ENCODE data around the gene DUSP12.
A peak's percentile ranks its signal among the peaks of the same experiment; 100 is the strongest.

DUSP12 gene

DNA sequence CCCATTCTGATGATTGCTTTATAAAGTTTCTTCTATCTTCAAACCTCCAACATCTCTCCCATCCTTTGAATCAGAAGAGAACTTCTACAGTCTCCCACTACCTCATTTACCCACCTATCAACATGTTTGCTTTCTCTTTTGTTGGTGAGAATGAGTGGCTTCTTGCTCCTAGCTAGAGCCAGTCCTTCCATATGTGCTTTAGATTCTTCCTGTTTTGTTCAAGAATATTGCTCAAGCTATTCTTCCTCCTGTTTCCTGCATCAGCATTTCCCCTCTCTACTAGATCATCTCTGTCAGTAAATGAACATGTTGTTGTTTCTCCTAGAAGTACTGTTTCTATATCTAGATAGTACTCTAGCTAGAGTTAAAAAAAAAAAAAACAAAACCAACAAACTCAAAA lies 22.8 kb downstream of the DUSP12 start:
- Mint-ChIP-seq H3K27me3 (no peaks in the 10 kb centered on the region), H3K36me3 (no peaks in the 10 kb centered on the region), H3K4me1 (peaks cover 19% of the 10 kb centered on the region), H3K9me3 (no peaks in the 10 kb centered on the region), H3K27ac (no peak overlapping the region), H3K4me3 (no peak overlapping the region)
- ATAC-seq, result no peak

DNA sequence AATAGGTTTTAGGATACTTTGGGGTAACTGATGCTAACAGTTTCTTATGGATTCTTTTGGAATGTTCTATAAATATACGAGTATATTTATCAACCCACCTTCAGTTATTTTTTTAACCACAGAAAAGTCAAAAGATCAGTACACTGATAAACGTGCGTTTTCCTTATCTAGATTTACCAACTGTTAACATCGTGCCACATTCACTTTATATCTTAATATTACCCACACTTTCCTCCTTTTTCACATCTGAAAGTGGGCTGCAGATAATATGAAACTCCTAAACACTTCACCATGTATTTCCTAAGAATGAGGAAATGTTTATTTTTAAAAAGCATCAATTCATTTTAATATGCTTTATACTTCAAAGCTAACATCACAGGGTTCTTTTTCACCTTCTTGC lies 24.2 kb downstream of the DUSP12 start:
- Mint-ChIP-seq H3K9me3 (no peaks in the 10 kb centered on the region), H3K4me1 (peaks cover 14% of the 10 kb centered on the region), H3K4me3 (no peak overlapping the region), H3K36me3 (no peaks in the 10 kb centered on the region), H3K27me3 (no peaks in the 10 kb centered on the region), H3K27ac (no peak overlapping the region)
- ATAC-seq, result no peak

GRCh38 chr1:161777261-161777660 lies 27.7 kb downstream of the DUSP12 start:
- peaks cover 16% of the 10 kb centered on the region for H3K4me1 Mint-ChIP-seq
- H3K27me3 Mint-ChIP-seq, result no peaks in the 10 kb centered on the region
- H3K27ac Mint-ChIP-seq, result no peak overlapping the region
- no peaks in the 10 kb centered on the region for H3K9me3 Mint-ChIP-seq
- no peak overlapping the region for H3K4me3 Mint-ChIP-seq
- peaks cover 18% of the 10 kb centered on the region for H3K36me3 Mint-ChIP-seq
- no peak for ATAC-seq

- H3K27ac Mint-ChIP-seq, result no peak overlapping the region
- peaks cover 16% of the 10 kb centered on the region for H3K4me1 Mint-ChIP-seq
- no peak overlapping the region for H3K4me3 Mint-ChIP-seq
- peaks cover 27% of the 10 kb centered on the region for H3K36me3 Mint-ChIP-seq
- H3K9me3 Mint-ChIP-seq, result no peaks in the 10 kb centered on the region
- no peak for ATAC-seq
- H3K27me3 Mint-ChIP-seq, result no peaks in the 10 kb centered on the region
Observed at GRCh38 chr1:161778522-161778921, 28.9 kb downstream of the DUSP12 start.

DNA sequence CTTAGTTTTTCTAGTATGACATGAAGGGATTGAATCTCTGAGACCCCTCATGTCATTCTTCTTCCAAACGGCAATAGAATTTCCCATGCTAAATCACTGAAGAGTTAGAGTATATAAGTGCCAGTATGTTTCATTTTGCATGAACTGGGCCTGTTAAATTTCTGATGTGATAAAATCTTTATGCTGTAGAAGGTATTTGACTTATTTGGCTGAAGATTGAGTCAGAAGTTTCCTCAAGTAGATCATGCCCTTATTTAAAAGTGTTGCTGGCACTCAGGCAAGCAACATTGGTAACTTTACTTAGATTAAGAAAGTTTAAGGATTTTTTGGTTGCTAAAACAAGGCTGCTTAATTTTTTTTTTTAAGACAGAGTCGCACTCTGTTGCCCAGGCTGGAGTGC lies 29.8 kb downstream of the DUSP12 start:
- Mint-ChIP-seq H3K9me3 (no peaks in the 10 kb centered on the region), H3K4me3 (no peak overlapping the region), H3K36me3 (peaks cover 35% of the 10 kb centered on the region), H3K27me3 (no peaks in the 10 kb centered on the region), H3K27ac (no peak overlapping the region), H3K4me1 (peaks cover 22% of the 10 kb centered on the region)
- ATAC-seq, result no peak

GRCh38 chr1:161781995-161782394 lies 32.4 kb downstream of the DUSP12 start:
- H3K36me3 Mint-ChIP-seq, result peaks cover 53% of the 10 kb centered on the region
- ATAC-seq, result no peak
- H3K27ac Mint-ChIP-seq, result no peak overlapping the region
- H3K4me1 Mint-ChIP-seq, result peaks cover 28% of the 10 kb centered on the region
- no peaks in the 10 kb centered on the region for H3K9me3 Mint-ChIP-seq
- H3K27me3 Mint-ChIP-seq, result no peaks in the 10 kb centered on the region
- H3K4me3 Mint-ChIP-seq, result no peak overlapping the region

- Mint-ChIP-seq H3K4me3 (no peak overlapping the region), H3K9me3 (no peaks in the 10 kb centered on the region), H3K27me3 (no peaks in the 10 kb centered on the region), H3K4me1 (peaks cover 28% of the 10 kb centered on the region), H3K36me3 (peaks cover 60% of the 10 kb centered on the region), H3K27ac (no peak overlapping the region)
- ATAC-seq, result no peak
Observed at GRCh38 chr1:161782886-161783285, 33.3 kb downstream of the DUSP12 start.

- H3K27me3 Mint-ChIP-seq, result no peaks in the 10 kb centered on the region
- H3K27ac Mint-ChIP-seq, result peak overlapping the region; percentile 41
- peaks cover 71% of the 10 kb centered on the region for H3K36me3 Mint-ChIP-seq
- no peak for ATAC-seq
- H3K4me1 Mint-ChIP-seq, result peaks cover 12% of the 10 kb centered on the region
- H3K4me3 Mint-ChIP-seq, result no peak overlapping the region
- H3K9me3 Mint-ChIP-seq, result no peaks in the 10 kb centered on the region
Observed at GRCh38 chr1:161784968-161785367, 35.4 kb downstream of the DUSP12 start.

DNA sequence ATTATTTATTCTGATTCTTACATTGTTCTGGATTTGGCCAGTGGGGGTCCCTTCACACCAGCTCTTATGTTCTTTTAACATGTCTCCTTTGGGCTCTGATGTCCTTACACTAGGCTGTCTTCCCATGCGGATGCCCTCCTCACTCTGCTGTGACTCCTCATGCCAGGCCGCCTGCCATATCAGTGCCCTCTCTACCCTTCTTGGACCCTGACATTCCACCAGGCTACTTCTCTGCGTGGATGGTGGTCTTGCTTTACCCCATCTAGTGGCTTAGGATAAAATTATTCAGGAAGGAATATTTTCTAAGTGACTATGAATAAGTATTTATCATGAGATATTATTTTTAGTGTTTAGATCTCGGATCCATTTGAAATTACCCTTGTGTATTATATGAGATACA lies 37.8 kb downstream of the DUSP12 start:
- no peak overlapping the region for H3K4me3 Mint-ChIP-seq
- H3K9me3 Mint-ChIP-seq, result no peaks in the 10 kb centered on the region
- H3K4me1 Mint-ChIP-seq, result peaks cover 12% of the 10 kb centered on the region
- no peak overlapping the region for H3K27ac Mint-ChIP-seq
- no peaks in the 10 kb centered on the region for H3K27me3 Mint-ChIP-seq
- no peak for ATAC-seq
- peaks cover 76% of the 10 kb centered on the region for H3K36me3 Mint-ChIP-seq

GRCh38 chr1:161790587-161791317 lies 41.2 kb downstream of the DUSP12 start:
- H3K4me1 Mint-ChIP-seq, result no peaks in the 10 kb centered on the region
- H3K27me3 Mint-ChIP-seq, result no peaks in the 10 kb centered on the region
- no peak overlapping the region for H3K27ac Mint-ChIP-seq
- no peak overlapping the region for H3K4me3 Mint-ChIP-seq
- H3K9me3 Mint-ChIP-seq, result no peaks in the 10 kb centered on the region
- H3K36me3 Mint-ChIP-seq, result peaks cover 75% of the 10 kb centered on the region
- ATAC-seq, result no peak

DNA sequence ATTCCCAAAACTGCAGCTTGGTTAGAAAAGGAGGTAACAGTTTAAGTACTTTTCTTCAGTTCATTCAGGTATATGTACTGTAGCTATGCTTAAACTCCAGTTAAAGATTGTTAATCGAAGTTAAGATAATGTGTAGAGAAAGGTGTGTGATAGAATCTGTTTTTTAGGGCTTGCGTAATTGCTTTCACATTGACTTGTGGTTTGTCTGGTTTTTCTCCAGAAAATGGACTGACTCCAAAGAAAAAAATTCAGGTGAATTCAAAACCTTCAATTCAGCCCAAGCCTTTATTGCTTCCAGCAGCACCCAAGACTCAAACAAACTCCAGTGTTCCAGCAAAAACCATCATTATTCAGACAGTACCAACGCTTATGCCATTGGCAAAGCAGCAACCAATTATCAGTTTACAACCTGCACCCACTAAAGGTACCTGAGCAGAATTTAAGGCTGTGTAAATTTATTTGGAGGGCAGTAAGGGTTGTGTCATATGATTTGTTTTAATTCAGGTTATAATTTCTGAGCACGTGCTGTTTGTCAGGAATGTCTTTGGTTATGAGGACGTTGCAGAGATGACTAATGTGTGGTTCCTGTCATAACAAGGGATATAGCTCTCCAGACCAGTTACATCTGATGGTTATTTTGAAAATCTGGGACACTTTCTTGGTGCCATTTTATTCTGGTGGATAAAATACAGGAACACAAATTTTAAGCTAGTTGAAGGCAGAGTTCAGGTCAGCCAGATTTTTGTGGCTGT lies 42.5 kb downstream of the DUSP12 start:
- H3K27me3 Mint-ChIP-seq, result no peaks in the 10 kb centered on the region
- H3K36me3 Mint-ChIP-seq, result peaks cover 66% of the 10 kb centered on the region
- H3K4me3 Mint-ChIP-seq, result no peak overlapping the region
- no peak for ATAC-seq
- H3K27ac Mint-ChIP-seq, result no peak overlapping the region
- no peaks in the 10 kb centered on the region for H3K4me1 Mint-ChIP-seq
- H3K9me3 Mint-ChIP-seq, result no peaks in the 10 kb centered on the region

GRCh38 chr1:161792740-161793139 lies 43.2 kb downstream of the DUSP12 start:
- peak; percentile 41 for ATAC-seq
- Mint-ChIP-seq H3K27ac (no peak overlapping the region), H3K36me3 (peaks cover 67% of the 10 kb centered on the region), H3K9me3 (no peaks in the 10 kb centered on the region), H3K4me3 (no peak overlapping the region), H3K4me1 (no peaks in the 10 kb centered on the region), H3K27me3 (no peaks in the 10 kb centered on the region)

- no peak overlapping the region for H3K4me3 Mint-ChIP-seq
- H3K4me1 Mint-ChIP-seq, result no peaks in the 10 kb centered on the region
- H3K36me3 Mint-ChIP-seq, result peaks cover 53% of the 10 kb centered on the region
- no peak for ATAC-seq
- H3K9me3 Mint-ChIP-seq, result no peaks in the 10 kb centered on the region
- no peak overlapping the region for H3K27ac Mint-ChIP-seq
- H3K27me3 Mint-ChIP-seq, result no peaks in the 10 kb centered on the region
Observed at GRCh38 chr1:161799792-161800191, 50.2 kb downstream of the DUSP12 start.

DNA sequence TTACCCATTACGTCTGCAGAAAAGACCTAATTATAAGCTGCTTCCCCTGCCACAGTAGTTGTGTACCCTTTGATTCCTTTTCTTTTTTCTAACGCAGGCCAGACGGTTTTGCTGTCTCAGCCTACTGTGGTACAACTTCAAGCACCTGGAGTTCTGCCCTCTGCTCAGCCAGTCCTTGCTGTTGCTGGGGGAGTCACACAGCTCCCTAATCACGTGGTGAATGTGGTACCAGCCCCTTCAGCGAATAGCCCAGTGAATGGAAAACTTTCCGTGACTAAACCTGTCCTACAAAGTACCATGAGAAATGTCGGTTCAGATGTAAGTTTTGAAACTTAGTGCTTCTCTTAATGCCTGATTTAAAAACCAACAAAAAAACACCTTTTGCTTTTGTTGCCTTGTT lies 52.4 kb downstream of the DUSP12 start:
- Mint-ChIP-seq H3K4me3 (no peak overlapping the region), H3K27me3 (no peaks in the 10 kb centered on the region), H3K27ac (no peak overlapping the region), H3K4me1 (no peaks in the 10 kb centered on the region), H3K9me3 (no peaks in the 10 kb centered on the region), H3K36me3 (peaks cover 61% of the 10 kb centered on the region)
- no peak for ATAC-seq

GRCh38 chr1:161803181-161803580 lies 53.6 kb downstream of the DUSP12 start:
- no peaks in the 10 kb centered on the region for H3K27me3 Mint-ChIP-seq
- no peak for ATAC-seq
- H3K9me3 Mint-ChIP-seq, result no peaks in the 10 kb centered on the region
- no peaks in the 10 kb centered on the region for H3K4me1 Mint-ChIP-seq
- H3K4me3 Mint-ChIP-seq, result no peak overlapping the region
- no peak overlapping the region for H3K27ac Mint-ChIP-seq
- peaks cover 53% of the 10 kb centered on the region for H3K36me3 Mint-ChIP-seq

All from stimulated activated memory B cell treated with anti-CD40 and anti-IgM and Interleukin-4, amounts not matched to agents 10 μg/mL and 1 μg/mL and 100 μg/mL, for 72 hours (primary cell).